Endothelial cell of umbilical vein (primary cell): Measurements from ENCODE around the gene LTBP1.

Experiments
- CTCF ChIP-seq, 2 donors: IDR thresholded peaks; 1 replicate in 1 of 2; 2 replicates in 1 of 2; pipeline ENCODE4 v1.5.1; 2011; ENCODE audit warnings: low read length in 2 of 2, mild to moderate bottlenecking in 2 of 2, moderate library complexity in 2 of 2, control low read depth in 1 of 2, inconsistent platforms in 1 of 2, low read depth in 1 of 2; ENCODE audit not compliant: insufficient read depth in 1 of 2; ENCODE audit errors: extremely low read depth in 1 of 2
- EZH2 ChIP-seq: IDR thresholded peaks from 2 replicates; pipeline ENCODE4 v1.6.1; 2012; ENCODE audit warnings: borderline replicate concordance, low read depth, mild to moderate bottlenecking, moderate library complexity, low read length, inconsistent platforms; ENCODE audit not compliant: severe bottlenecking
- MAX ChIP-seq: IDR thresholded peaks from 2 replicates; pipeline ENCODE4 v1.6.1; 2011; ENCODE audit not compliant: insufficient read depth, insufficient read length
- POLR2A ChIP-seq: IDR thresholded peaks from 2 replicates; pipeline ENCODE4 v1.6.1; 2012; ENCODE audit warnings: low read depth, mild to moderate bottlenecking, control low read depth, low read length

- TF ChIP-seq POLR2A (no peak), MAX (no peak), EZH2 (no peak), CTCF (IDR thresholded peaks at IDR 0.05; ENCODE audit: extremely low read depth in 1 of 2, insufficient read depth in 1 of 2, low read depth in 1 of 2, low read length in 2 of 2) (no peak)
These were observed 437.8 kb downstream of the LTBP1 start for GRCh38 chr2:33384599-33384961.
